ENCODE data around the gene PCBP1.

The PCBP1 gene

GRCh38 chr2:70062270-70062669 lies 25.0 kb upstream of the PCBP1 start:
- no peak overlapping the region for H3K27ac ChIP-seq
- no peak for TF ChIP-seq ZFX (IDR thresholded peaks at IDR 0.05)
- no peak for TF ChIP-seq CTCF (conservative IDR thresholded peaks at IDR 0.05)

GRCh38 chr2:70068119-70068518 lies 19.2 kb upstream of the PCBP1 start:
- TF ChIP-seq ZFX (IDR thresholded peaks at IDR 0.05) (no peak), CTCF (conservative IDR thresholded peaks at IDR 0.05) (no peak)
- H3K27ac ChIP-seq = no peak overlapping the region

- no peak overlapping the region for H3K27ac ChIP-seq
- TF ChIP-seq ZFX (IDR thresholded peaks at IDR 0.05) = no peak
- TF ChIP-seq CTCF (conservative IDR thresholded peaks at IDR 0.05) = no peak
Observed at GRCh38 chr2:70069049-70069448, 18.2 kb upstream of the PCBP1 start.

GRCh38 chr2:70070542-70071268 lies 16.6 kb upstream of the PCBP1 start:
- H3K27ac ChIP-seq = peak overlapping the region; percentile 0; the same call in 1 of the 2 replicates
- peak; percentile 76 for TF ChIP-seq CTCF (conservative IDR thresholded peaks at IDR 0.05)
- TF ChIP-seq ZFX (IDR thresholded peaks at IDR 0.05) = no peak

- H3K27ac ChIP-seq = no peak overlapping the region
- TF ChIP-seq ZFX (IDR thresholded peaks at IDR 0.05) (no peak), CTCF (conservative IDR thresholded peaks at IDR 0.05) (no peak)
Observed at GRCh38 chr2:70073493-70073892, 13.8 kb upstream of the PCBP1 start.

GRCh38 chr2:70078384-70078783 lies 8.9 kb upstream of the PCBP1 start:
- TF ChIP-seq CTCF (conservative IDR thresholded peaks at IDR 0.05) = no peak
- no peak for TF ChIP-seq ZFX (IDR thresholded peaks at IDR 0.05)
- H3K27ac ChIP-seq = no peak overlapping the region

GRCh38 chr2:70080610-70081200 lies 6.6 kb upstream of the PCBP1 start:
- TF ChIP-seq ZFX (IDR thresholded peaks at IDR 0.05) (no peak), CTCF (conservative IDR thresholded peaks at IDR 0.05) (no peak)
- H3K27ac ChIP-seq = no peak overlapping the region
